GM18498 (cell line): ENCODE results near the gene MAIP1.

Experiments used
- ATAC-seq: cut with Tn5 transposase; IDR thresholded peaks from one replicate; pipeline ENCODE4 v1.9.1; 2021; ENCODE audit warnings: mild to moderate bottlenecking, moderate library complexity; ENCODE audit not compliant: unreplicated experiment

Gene MAIP1

GRCh38 chr2:199946836-199947235 is 8.5 kb upstream of the MAIP1 start:
- no peak for ATAC-seq

DNA sequence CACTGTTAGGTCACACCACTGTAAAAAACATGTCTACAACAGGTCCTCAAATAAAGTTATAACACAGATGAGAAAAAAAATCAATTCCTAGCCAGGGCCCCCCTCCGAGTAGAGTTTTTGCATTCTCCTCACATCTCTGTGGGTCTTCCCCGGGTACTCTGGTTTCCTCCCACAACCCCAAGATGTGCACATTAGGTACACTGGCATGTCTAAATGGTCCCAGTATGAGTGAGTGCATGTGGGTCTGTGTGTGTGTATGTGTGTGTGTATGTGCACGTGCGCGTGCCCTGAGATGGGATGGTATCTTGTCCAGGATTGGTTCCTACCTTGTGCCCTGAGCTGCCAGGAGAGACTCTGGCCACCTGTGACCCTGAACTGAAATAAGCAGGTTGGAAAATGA is 5.0 kb upstream of the MAIP1 start:
- ATAC-seq: no peak

DNA sequence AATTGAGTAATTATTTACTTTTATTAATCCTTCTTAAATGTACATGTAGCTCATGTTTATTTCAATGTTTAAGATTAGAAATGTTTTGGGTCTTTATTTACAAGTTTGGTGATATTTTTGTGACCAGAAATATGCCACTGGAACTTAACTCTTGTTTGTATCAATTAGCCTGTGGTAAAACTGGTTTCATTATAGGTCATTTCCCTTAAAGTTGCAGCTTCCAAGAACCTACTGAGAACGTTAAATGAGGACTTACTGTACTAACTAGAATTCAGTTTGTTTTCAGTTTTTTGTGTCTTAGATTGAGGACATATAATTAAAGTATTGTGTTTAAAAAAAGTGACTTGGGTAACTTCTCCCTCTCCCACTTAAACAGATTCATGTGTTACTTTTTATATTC is 4.4 kb upstream of the MAIP1 start:
- no peak for ATAC-seq

DNA sequence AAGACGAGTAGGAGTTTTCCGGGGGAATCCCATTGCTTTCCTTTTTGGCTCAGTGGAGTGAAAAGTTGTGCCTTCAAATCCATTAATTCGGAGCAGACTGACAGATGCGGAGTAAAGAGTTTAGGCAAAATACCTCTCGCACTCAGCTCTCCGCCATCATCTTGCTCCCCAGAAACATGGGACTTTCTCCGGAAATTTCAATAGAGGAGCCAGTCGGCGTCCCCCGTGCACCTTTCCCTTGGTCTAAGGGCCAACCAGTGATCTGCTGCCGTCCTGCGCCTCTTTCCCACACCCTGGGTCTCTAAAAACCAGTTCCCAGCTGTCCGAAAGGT is 409 bp upstream of the MAIP1 start:
- ATAC-seq: peak; percentile 50

DNA sequence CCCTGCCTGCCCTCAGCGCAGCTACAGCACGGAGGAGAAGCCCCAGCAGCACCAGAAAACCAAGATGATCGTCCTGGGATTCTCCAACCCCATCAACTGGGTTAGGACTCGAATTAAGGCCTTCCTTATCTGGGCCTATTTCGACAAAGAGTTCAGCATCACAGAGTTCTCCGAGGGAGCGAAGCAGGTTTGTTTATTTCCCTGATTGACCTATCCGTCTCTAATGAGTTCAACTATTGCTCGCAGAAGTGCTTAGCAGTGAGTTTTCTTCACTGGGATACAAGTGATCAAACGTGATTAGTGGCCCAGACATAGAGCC is 639 bp downstream of the MAIP1 start:
- no peak for ATAC-seq

- no peak for ATAC-seq
Measured at GRCh38 chr2:199958014-199958413, 2.6 kb downstream of the MAIP1 start.

GRCh38 chr2:199962203-199962602 is 6.8 kb downstream of the MAIP1 start:
- no peak for ATAC-seq

DNA sequence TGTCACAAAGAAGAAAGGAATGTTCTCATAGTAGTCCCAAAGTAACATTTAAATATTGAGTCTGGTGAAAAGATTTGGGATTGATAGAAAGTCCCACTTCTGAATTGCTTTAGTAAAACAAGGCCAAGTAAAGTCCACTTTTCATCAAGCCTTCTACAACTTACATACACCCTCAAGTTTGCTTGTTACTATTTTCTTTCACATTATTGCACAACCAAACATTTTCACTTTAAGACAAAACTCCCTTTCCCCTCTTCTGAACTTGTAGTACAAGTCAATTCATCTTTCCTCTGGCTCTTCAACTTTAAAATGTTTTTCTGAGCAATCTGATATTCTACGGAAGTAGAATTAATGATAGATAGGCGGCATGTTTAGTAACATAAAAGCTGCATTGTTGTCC is 11.0 kb downstream of the MAIP1 start:
- no peak for ATAC-seq

- ATAC-seq: no peak
Measured at GRCh38 chr2:199966976-199967375, 11.6 kb downstream of the MAIP1 start.

DNA sequence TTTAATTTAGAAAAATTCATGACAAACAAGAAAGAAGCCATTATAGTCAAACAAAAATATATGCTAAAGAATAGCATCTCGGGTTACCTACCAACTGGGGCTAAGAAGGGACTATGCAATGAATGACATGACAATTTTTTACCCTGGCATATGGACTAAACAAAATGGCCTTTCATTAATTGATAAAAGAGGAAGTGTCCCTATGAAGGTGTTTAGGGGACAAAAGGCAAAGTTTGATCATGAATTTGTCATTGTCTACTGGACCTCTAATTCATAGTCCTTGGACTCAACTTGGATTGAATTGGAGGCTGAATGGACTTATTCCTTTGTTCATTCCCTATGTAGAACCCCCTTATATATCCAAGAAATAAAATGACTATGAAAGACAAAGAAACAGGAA is 12.7 kb downstream of the MAIP1 start:
- no peak for ATAC-seq

DNA sequence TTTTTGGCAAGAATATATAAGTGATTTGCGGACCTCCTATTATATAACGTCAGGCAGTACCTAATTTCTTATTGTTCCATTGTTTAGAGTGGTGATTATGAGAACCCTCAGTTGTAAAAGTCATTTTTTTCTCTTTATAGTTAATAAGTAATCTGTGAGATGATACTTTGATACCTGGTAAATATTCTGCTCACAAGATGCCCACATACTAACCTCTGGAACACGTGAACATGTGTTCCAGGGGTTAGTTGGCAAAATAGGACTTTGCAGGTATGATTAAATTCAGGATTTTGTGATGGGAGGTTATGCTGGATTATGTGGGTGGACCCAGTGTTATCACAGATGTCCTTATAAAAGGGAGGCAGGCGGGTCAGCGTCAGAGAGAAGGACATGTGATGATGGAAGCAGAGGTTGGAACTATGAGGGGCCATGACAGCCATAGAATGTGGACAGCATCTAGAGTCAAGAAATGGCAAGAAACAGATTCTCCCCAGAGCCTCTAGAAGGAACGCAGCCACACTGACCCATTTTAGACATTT is 16.8 kb downstream of the MAIP1 start:
- ATAC-seq: no peak

DNA sequence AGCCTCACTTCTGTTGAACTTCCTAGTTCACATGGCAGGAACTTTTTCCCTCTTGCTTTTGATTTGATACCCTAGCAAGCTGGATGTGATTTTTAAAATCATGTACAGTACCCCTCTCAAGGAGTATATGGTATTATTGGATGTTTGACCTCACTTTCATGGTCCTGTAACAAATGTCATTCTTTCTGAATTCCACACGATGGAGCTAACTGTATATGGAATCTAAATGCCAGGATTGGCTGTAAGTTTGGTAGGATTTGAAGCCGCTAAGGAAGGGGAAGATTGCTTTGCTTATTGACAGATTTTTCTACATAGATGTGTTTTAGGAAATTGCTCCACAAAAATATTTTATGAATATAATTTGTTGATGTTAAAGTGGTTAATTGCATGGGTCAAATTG is 18.3 kb downstream of the MAIP1 start:
- ATAC-seq: no peak

DNA sequence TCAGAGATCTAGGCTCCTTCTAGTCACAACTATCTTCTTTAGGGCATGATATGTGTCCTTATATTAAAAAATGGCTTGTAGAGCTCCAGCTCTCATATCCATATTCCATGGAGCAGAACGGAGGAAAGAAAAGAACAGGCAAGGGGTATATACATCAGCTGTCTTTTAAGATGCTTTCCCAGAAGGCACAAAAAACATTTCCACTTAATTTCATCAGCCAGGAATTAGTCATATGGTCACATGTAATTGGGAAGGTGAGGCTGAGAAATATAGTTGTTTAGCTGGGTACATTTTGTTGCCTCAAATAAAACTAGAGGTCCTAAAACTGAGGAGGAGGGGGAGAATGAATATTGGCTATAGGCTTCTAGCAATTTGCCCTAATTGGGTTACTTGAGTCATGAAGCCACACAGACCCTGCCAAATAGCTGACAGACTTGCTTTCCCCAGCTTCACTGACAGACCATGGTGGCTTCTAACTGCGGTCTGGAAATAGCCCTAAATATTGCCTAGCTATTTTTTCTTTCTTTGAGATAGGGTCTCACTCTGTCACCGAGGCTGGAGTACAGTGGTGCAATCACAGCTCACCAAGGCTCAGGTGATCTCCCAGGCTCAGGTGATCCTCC is 20.0 kb downstream of the MAIP1 start:
- no peak for ATAC-seq

DNA sequence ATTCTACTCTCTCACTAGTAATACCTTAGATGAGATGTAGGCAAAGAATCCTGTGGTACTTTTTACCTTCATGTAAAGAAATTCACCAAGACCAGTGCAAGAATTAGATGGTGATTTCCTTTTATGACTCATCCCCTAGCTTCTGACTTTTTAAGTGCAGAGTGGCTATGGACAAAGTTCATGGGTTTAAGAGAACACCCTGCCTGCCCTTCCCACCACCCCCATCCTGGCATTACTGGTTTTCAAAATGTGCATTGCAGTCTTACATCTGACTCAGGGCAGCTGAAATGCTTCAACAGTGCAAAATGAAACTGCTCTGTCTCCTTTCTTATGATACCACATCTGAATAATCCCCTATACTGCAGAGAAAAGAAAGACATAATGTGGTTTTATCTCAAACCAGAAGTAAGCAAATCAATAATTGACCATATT is 22.6 kb downstream of the MAIP1 start:
- ATAC-seq: peak; percentile 76

GRCh38 chr2:199979398-199979797 is 24.0 kb downstream of the MAIP1 start:
- no peak for ATAC-seq

DNA sequence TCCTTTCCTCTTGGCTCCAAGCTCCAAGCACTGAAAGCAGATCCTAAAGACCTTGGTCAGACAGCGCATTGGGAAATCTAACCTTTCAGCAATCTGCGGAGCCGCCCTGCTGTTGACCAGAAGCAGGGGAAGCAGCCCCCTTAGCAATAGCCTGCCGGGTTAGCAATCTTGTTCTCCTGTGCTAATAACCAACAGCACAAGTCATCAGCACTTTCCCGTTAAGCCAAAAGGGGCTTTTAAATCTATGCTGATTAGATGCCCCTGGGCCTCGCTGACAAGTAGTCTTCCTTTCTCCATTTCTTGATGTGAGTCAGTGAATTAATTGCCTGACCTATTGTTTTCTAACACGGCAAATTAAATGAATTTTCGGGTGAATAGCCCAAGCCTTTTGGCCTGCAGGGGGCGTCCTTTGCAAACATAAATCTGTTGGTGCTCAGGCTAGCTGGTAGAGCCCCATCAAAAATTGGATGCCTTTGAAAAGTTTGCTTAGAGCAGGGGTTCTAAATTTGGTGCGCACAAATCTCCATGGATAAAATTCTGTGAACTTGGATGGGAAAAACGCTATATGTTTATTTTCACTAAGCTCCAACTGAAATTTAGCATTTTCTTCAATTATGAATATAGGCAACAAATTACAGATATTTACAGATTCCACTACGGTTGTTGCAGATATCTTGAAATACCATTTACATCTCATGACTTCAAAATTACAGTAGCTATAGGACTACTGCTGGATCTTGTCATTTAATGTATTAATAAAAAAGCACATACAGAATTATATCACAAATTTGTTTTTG is 24.6 kb downstream of the MAIP1 start:
- ATAC-seq: peak; percentile 44

DNA sequence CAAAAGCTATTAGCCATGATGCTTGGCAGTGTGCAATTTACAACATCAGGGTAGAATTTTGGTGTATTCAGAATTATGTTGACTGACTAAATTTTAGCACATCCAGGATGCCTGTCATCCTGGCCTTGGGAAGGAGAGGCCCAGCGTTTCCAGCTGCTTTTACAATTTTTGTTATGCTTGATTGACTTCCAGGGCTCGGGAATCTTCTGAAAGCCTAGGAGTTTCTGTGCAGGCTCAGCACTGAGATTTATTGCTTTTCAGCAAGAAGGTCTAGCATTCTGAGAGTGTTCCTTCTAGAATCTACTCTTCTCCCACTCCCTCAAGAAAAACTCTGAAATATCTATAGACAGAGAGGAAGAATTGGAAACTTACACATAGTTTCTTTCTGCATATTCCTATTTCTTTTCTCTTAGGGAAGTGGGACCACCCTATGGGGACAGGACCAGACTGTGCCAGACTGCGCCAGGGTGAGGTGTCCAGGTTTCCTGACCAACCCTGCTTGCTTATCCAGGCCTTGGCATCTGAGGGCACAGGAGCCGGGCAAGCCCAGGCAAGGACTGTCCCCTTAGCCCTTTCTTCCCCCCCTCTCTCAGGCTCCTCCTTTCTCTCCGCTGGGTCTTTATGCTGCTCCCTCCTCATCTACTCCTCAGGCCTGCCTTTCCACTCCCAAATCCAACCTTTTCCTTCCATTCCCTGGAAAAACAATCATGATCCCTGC is 26.9 kb downstream of the MAIP1 start:
- ATAC-seq: no peak

DNA sequence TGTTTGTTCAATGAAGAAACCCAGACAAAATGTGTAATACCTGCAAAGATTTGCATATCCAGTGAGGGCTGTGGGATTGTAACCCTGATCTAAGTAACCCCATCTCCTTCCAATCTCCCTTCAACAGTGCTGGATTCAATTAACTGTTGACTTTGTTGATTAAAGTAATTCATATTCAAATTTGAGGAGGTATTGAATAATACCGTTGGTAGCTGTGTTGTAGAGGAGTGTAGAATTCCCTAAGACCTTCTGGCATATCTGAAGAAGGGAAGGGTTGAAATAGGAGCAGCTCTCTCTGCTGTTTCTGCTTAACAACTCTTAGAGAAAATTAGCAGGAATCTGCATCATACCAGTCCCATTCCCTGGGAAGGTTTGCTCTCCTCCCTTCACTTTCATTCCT is 28.2 kb downstream of the MAIP1 start:
- no peak for ATAC-seq

GRCh38 chr2:199984159-199984558 is 28.8 kb downstream of the MAIP1 start:
- no peak for ATAC-seq

DNA sequence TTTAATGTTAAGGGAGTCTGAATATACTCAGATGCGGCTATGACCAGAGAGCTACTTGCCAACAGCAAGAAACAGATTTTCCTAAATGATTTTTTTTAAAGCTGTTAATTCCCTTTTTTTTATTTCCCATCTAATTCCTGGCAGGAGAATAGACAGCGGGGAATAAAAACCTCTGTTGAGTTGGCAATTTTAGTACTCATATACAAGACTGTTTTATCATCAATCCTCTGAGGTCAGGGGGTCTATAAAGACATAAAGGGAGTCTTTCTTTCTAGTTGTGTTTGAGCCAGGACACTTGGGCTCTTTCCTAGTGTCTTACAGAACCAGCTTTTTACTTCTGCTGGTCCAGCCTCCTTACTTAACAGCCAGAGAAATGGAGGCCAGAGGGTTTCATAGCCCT is 29.4 kb downstream of the MAIP1 start:
- ATAC-seq: no peak

GRCh38 chr2:199985625-199986207 is 30.3 kb downstream of the MAIP1 start:
- ATAC-seq: no peak

DNA sequence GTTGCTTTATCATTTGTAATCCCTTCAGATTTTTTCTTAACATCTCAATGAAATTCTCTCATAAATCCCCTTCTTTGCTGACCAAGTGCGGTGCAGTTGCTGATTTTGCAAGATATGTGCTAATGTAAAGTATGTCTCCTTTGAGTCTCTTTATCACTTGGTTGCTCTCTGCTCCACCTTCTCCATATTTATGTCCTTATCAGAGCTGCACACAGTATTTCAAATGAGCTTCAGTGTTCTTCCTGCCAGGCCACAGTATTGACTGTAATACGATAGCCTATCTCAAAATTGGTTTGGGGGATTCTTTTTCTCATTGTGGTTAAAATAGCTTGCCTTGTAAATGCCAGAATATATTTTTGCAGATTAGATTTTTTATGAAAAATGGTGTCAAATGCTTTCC is 32.2 kb downstream of the MAIP1 start:
- no peak for ATAC-seq
